Prostate gland (tissue), 2 donors: ENCODE data around the gene TMEM213.

Experiments used
- POLR2A ChIP-seq: fragments of 450-650 bp; IDR thresholded peaks from one replicate; pipeline ENCODE4 v1.6.1; 2016; ENCODE audit warnings: antibody characterized with exemption, mild to moderate bottlenecking
- POLR2AphosphoS5 ChIP-seq: sonication (generic); formaldehyde crosslinking; IDR thresholded peaks from one replicate; pipeline ENCODE4 v1.6.1; 2017; ENCODE audit warnings: antibody characterized with exemption
- TF ChIP-seq, protein P1 (sequence below), 4 experiments: fragments of 200-600 bp in 2 of 4; fragments of 450-650 bp in 2 of 4; sonication (generic) in 2 of 4; IDR thresholded peaks; 1 replicate in 3 of 4; 2 replicates in 1 of 4; pipeline ENCODE4 v1.5.1; 2016 to 2019; ENCODE audit warnings: antibody characterized with exemption in 4 of 4, mild to moderate bottlenecking in 2 of 4, moderate library complexity in 2 of 4

DNA sequence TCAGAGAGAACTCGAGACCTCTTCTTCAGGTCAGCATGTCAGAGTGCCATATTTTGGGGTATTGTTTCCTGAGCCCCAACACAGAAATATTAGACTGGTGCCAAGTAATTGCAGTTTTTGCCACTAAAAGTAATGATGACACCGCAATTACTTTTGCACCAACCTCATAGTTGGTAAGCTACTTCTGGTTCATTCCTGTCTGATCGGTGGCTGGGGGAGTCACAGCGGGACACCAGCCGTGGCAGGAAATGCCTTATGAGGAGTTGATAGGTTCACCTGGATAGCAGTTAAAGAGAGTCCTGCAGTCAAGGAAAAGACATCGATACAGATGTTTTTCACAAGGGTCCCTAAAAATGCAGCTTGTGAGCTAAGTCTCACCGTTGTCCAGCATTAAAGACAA is 24.1 kb downstream of the TMEM213 start:
- TF ChIP-seq, protein P1, sequence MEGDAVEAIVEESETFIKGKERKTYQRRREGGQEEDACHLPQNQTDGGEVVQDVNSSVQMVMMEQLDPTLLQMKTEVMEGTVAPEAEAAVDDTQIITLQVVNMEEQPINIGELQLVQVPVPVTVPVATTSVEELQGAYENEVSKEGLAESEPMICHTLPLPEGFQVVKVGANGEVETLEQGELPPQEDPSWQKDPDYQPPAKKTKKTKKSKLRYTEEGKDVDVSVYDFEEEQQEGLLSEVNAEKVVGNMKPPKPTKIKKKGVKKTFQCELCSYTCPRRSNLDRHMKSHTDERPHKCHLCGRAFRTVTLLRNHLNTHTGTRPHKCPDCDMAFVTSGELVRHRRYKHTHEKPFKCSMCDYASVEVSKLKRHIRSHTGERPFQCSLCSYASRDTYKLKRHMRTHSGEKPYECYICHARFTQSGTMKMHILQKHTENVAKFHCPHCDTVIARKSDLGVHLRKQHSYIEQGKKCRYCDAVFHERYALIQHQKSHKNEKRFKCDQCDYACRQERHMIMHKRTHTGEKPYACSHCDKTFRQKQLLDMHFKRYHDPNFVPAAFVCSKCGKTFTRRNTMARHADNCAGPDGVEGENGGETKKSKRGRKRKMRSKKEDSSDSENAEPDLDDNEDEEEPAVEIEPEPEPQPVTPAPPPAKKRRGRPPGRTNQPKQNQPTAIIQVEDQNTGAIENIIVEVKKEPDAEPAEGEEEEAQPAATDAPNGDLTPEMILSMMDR (IDR thresholded peaks at IDR 0.05): no peak
- no peak for TF ChIP-seq POLR2A
- no peak for TF ChIP-seq POLR2AphosphoS5
